ENCODE measurements around the gene FAH. TPM values are rescaled to one million over a fixed set of nuclear protein-coding genes. Genes with fewer than 3 reads are reported as not detected.

The FAH gene
- total RNA-seq, 1 experiment from 2014 or later, result 21.5 TPM

GRCh38 chr15:80110920-80111319 lies 41.9 kb upstream of the FAH start:
- Histone ChIP-seq H2BK5ac (ENCODE audit: insufficient read length, low read length) (no peak overlapping the region), H4K91ac (ENCODE audit: insufficient read length, low read depth, low read length) (no peak overlapping the region), H2BK120ac (ENCODE audit: low read depth, low read length, poor library complexity, severe bottlenecking) (no peak overlapping the region), H3K18ac (ENCODE audit: insufficient read length, low read depth, low read length) (no peak overlapping the region), H3K14ac (ENCODE audit: insufficient read depth, low read length) (no peak overlapping the region), H3K27me3 (ENCODE audit: insufficient read depth, low read length) (no peaks in the 10 kb centered on the region), H2BK15ac (ENCODE audit: low read depth, low read length) (no peak overlapping the region), H3K9ac (ENCODE audit: extremely low read depth, insufficient read length, low read length) (no peak overlapping the region), H3K4me1 (ENCODE audit: insufficient read depth, low read length) (no peaks in the 10 kb centered on the region), H2BK12ac (ENCODE audit: insufficient read length, low read depth, low read length) (no peak overlapping the region), H3T11ph (ENCODE audit: low read length) (no peak overlapping the region), H3K4ac (ENCODE audit: low read depth, low read length) (no peak overlapping the region), H2AFZ (ENCODE audit: low read length) (no peak overlapping the region), H3K23me2 (ENCODE audit: insufficient read length, low read depth, low read length, poor library complexity, severe bottlenecking) (no peaks in the 10 kb centered on the region), H2BK20ac (ENCODE audit: low read depth, low read length, poor library complexity, severe bottlenecking) (no peak overlapping the region), H2AK5ac (ENCODE audit: insufficient read length, low read length) (no peak overlapping the region), H3K27ac (ENCODE audit: insufficient read length, low read depth, low read length) (no peak overlapping the region), H4K5ac (ENCODE audit: insufficient read length, low read depth, low read length) (no peak overlapping the region), H3K9me3 (ENCODE audit: control insufficient read depth, low read depth, low read length) (no peaks in the 10 kb centered on the region), H4K8ac (replicated peaks; ENCODE audit: insufficient read length, low read depth, low read length) (no peak overlapping the region), H3K79me2 (ENCODE audit: insufficient read depth, low read length) (peaks cover 5% of the 10 kb centered on the region; the same call in 1 of the 2 replicates), H3K56ac (ENCODE audit: insufficient read length, low read depth, low read length) (no peak overlapping the region), H3K79me1 (ENCODE audit: insufficient read depth, low read depth, low read length, poor library complexity, severe bottlenecking) (peaks cover 2% of the 10 kb centered on the region), H4K20me1 (ENCODE audit: control insufficient read depth, insufficient read depth, insufficient read length) (no peaks in the 10 kb centered on the region), H3K23ac (ENCODE audit: insufficient read length, low read depth, low read length) (no peak overlapping the region), H3K4me2 (ENCODE audit: insufficient read depth, insufficient read length, low read length) (no peak overlapping the region)
- Mint-ChIP-seq H3K4me3 (no peak overlapping the region), H3K4me1 (peaks cover 20 to 22% of the 10 kb centered on the region in 2 experiments), H3K9me3 (no peaks in the 10 kb centered on the region), H3K27ac (no peak overlapping the region), H3K36me3 (ENCODE audit: insufficient read depth in 1 of 3, low read depth in 3 of 3) (no peaks in the 10 kb centered on the region), H3K27me3 (ENCODE audit: low read depth) (no peaks in the 10 kb centered on the region)
- TF ChIP-seq, protein P1, sequence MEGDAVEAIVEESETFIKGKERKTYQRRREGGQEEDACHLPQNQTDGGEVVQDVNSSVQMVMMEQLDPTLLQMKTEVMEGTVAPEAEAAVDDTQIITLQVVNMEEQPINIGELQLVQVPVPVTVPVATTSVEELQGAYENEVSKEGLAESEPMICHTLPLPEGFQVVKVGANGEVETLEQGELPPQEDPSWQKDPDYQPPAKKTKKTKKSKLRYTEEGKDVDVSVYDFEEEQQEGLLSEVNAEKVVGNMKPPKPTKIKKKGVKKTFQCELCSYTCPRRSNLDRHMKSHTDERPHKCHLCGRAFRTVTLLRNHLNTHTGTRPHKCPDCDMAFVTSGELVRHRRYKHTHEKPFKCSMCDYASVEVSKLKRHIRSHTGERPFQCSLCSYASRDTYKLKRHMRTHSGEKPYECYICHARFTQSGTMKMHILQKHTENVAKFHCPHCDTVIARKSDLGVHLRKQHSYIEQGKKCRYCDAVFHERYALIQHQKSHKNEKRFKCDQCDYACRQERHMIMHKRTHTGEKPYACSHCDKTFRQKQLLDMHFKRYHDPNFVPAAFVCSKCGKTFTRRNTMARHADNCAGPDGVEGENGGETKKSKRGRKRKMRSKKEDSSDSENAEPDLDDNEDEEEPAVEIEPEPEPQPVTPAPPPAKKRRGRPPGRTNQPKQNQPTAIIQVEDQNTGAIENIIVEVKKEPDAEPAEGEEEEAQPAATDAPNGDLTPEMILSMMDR (conservative IDR thresholded peaks at IDR 0.05), result no peak
- no peak for DNase-seq

Data from H9 (cell line).